NCI-H1105 treated with DMSO at 0.1 percent for 48 hours (cell line): ENCODE data around the gene SIPA1L3.

Source experiments
- DNase-seq: peaks from one replicate; lab custom pipeline; 2025; lab: John Stamatoyannopoulos, UW

SIPA1L3 gene

GRCh38 chr19:38193445-38193844, 286.4 kb downstream of the SIPA1L3 start:
- DNase-seq, result peak; percentile 74

DNA sequence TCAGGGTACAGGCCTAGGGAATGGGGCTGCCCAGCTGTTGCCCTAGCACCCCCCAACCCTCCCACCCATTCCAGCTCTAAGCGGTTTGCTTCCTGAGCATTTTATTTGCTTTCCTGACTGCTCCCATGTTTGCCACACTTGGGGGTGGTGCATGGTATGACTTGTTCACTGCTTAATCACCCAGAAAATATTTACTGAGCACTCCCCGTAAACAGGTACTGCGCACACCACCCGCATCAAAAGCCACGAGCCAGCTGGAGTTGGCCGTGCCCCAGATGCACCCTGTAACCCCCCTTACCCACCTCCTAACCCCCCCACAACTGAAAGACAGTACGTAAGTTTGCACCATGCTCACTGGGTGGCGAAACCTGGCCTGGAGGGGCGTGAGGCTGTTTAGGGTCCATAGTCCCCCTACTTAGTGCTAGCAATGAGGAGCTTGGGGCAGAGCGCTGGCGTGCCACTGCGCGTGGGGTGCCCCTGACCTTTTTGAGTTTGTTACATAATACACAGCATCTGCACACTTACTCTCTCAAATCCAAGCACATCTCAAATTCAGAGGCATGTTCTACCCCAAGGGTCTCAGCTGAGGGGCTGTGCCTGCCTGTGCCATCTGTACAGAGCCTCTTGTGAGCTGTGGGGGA, 287.2 kb downstream of the SIPA1L3 start:
- DNase-seq, result no peak

DNA sequence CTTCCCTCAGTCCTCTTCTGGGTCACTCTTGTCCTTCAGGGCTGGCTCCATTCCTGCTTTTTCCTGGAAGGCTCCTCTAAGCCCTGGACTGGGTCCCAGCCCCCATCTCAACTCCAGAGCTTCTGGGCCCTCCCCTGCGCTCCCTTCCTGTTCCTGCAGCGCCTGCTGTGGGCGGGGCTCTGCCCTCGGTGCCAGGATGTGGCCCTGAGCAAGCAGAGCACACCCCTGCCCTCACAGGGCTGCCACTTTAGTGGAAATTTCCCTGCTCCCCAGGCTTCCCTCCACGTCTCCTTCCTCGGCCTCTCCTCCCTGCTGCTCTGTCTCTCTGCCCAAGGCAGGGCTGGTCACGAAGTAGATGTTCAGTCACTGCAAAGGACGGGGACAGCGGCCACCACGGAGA, 288.2 kb downstream of the SIPA1L3 start:
- no peak for DNase-seq

GRCh38 chr19:38196245-38196837, 289.3 kb downstream of the SIPA1L3 start:
- no peak for DNase-seq

DNA sequence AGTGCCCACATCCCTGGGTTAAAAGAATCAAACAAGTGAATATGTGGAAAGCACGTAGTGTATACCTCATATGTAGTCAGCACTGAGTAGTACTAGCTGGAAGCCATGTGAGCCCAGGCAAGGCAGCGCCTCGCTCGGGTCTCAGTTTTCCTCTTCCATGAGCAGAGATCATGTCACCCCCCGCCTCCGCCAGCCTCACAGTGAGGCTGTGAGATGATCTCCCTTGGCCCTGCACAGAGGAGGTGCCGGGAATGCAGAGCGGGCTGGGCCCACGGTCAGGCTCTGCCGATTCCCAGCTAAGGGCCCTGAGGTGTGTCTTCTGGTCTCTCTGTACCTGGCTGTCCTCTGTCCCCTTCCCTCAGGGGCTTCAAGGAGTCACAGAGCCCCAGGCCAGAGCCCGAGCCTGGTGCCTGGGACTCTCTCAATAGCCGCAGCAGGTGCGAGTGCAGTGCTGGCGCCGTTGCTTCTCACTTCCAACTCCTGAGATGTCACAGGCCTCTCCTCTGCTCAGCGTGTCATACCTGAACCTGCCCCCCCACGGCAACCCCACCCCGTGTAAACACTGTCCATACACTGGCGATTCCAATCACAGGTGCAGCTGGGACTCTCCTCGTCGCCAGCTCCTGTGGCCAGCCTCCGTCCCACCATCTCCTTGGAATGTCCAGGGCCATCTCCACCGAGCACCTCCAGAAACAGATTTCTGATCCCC, 290.1 kb downstream of the SIPA1L3 start:
- no peak for DNase-seq

DNA sequence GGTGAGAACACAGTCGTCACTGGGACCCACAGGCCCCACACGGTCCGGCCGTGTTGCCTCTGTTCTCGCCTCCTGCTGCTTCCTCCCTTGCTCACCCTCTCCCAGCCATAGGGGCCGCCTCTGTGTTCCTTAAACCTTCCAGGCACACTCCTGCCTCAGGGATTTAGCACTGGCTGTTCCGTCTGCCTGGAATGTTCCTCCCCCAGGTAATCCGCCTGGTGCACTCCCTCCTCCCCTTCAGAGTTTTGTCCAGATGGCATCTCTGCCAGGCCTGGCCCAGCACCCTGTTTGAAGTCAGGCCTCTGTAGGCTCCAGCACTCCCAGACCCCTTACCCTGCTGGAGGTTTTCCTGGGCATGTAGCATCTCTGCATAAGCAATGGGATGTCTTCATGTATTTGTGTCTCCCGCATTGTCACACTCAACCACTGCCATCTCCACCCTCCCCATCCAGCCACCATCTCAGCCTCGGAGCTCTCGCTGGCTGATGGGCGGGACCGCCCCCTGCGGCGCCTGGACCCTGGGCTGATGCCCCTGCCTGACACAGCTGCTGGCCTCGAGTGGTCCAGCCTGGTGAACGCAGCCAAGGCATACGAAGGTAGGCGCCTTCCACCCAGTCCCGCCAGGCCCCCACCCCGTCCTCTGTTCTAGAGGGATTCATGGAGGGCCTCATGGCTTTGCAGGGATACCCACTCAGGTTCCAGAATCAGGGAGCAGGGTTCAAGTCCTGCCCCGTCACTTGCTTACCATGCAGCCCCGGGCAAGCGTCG, 291.1 kb downstream of the SIPA1L3 start:
- DNase-seq, result no peak

- no peak for DNase-seq
Measured at GRCh38 chr19:38199340-38199739, 292.3 kb downstream of the SIPA1L3 start.

DNA sequence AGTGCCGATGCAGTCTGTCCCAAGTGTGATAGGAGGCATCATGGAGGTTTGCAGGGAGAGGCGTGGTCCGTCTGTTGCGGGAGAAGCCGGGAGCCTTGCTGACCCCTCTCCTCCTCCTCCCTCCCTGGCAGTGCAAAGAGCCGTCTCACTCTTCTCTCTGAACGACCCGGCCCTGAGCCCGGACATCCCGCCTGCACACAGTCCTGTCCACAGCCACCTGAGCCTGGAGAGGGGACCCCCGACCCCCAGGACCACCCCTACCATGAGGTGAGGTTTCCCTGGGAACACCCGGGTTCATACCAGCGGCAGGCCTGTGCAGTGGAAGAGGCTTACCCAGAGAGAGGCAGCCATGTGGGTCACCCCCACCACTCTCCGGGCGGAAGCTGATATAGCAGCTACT, 294.7 kb downstream of the SIPA1L3 start:
- DNase-seq, result no peak

GRCh38 chr19:38202504-38202903, 295.5 kb downstream of the SIPA1L3 start:
- DNase-seq, result no peak

GRCh38 chr19:38203197-38203596, 296.2 kb downstream of the SIPA1L3 start:
- no peak for DNase-seq

- DNase-seq, result no peak
Measured at GRCh38 chr19:38204096-38204495, 297.1 kb downstream of the SIPA1L3 start.

GRCh38 chr19:38204728-38205127, 297.7 kb downstream of the SIPA1L3 start:
- no peak for DNase-seq

DNA sequence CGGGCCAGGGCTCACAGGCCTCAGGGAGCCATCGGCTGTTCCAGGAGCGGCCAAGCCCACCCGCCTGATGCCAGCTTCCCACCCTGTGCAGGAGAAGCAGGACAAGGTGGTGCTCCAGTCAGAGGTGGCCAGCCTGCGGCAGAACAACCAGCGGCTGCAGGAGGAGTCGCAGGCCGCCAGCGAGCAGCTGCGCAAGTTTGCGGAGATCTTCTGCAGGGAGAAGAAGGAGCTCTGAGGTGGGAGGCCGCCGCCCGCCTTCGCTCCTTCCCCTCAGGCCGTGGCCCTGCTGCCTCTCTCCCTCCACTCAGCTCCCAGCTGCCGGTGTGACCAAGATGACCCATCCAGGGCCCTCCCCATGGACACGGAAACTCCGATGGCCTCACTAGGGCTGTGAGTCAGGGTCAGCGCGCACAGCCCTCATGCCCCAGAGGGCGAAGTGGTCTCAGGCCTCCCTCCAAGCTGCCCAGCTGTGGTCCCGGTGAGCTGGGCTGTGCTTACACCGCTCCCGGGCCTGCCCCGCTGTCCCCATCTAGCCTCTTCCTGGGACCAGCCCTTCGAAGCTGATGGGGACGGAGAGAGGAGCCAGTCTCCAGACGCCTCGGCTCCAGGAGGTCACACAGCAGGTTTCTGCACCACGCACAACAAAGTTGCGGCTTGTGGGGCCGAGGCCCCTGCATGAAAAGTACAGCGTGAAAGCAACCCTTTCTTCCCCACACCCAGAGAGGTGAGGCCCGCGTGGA, 299.2 kb downstream of the SIPA1L3 start:
- DNase-seq, result no peak

DNA sequence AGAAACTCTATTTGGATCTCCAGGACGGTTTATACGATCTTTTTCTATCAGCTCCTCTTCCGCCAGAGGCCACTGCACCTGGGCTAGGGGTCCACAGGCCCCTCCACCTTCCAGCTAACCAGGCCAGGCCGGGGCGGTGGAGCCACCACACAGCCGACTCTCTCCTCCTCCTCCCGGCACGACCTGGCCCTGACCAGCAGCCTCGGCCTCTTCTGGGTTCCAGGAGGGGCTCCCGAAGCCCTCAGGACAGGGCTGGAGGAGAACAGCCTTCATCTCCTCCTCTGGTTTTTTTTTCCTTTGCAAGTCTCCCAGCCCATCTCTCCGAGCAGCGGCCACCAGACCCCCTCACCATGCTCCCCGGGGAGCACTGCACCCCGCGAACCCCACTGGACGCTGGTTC, 299.9 kb downstream of the SIPA1L3 start:
- DNase-seq, result no peak

- DNase-seq, result no peak
Measured at GRCh38 chr19:38207543-38207942, 300.5 kb downstream of the SIPA1L3 start.

GRCh38 chr19:38208571-38208970, 301.6 kb downstream of the SIPA1L3 start:
- DNase-seq, result no peak

DNA sequence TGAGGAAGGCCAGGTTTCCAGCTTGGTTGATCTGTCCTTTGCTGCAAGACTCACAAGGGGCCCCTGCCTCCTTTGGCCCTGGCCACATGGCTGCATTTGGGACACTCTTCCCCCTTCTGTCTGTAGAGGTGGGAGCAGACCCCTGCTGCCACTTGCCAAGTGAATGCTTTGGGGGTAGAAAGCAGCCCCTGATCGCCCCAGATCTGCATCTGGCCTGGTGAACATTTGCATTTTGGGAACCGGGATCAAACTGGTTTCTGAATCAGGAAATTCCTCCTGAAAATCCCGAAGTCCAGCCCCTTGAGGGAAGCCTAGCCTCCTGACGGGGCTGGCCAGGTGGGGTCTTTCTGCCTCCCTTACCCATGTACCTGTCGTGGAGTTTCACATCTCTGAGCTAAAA, 302.1 kb downstream of the SIPA1L3 start:
- no peak for DNase-seq

DNA sequence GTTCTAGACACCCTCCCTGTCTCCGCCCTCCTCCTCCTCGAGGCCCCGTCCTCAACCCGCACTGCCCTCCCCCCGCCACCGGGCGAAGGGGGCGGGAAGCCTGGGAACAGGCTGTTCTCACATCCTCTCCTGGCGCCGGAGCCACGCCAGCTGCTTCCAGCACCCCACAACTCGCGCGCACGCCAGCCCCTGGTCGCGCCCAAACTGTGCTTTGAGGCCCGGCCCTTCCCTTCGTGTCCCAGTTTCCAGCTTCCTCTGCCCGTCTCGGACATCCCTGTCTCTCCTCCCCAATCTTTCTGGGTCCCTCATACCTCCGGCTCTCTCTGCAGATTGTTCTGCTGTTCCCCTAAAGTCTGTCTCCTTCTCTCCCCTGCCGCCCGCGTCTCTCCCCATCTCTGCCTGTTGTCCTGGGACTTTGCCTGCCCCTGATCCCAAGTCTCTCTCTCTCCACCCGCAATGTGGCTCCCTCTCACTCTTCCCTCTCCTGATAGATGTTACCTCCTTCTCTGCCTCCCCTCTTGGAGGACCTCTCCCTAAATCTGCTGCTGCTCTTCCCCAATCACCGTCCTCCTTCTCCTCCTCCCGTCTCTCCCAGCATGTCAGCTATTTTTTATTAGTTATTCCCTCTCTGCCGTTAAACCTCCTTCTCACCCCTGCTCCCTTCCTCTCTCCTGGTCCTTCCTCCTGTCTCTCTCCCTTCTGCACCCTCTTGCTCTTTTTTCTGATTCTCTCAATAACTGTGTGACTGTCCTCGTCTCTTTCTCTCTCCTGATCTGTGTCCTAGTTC, 302.9 kb downstream of the SIPA1L3 start:
- peak; percentile 61 for DNase-seq

GRCh38 chr19:38210458-38210987, 303.5 kb downstream of the SIPA1L3 start:
- peak; percentile 85 for DNase-seq

GRCh38 chr19:38211151-38211591, 304.2 kb downstream of the SIPA1L3 start:
- no peak for DNase-seq

GRCh38 chr19:38211766-38212165, 304.8 kb downstream of the SIPA1L3 start:
- DNase-seq, result no peak
